GM06990 (cell line): Measurements from ENCODE around the gene TMPRSS4.

Experiments used
- DNase-seq: peaks from one replicate; pipeline ENCODE4 v3.0.0-alpha.2; 2011; ENCODE audit not compliant: insufficient read length; ENCODE audit errors: extremely low read depth
- H3K27me3 ChIP-seq: replicated peaks from 2 replicates; pipeline ENCODE4 v1.6.0; 2011; ENCODE audit warnings: low read length; ENCODE audit not compliant: control insufficient read depth, insufficient read depth
- H3K36me3 ChIP-seq: 2 replicates; pipeline ENCODE4 v1.5.1; 2011; ENCODE audit warnings: low read length; ENCODE audit not compliant: control insufficient read depth, insufficient read depth
- H3K4me3 ChIP-seq: replicated peaks from 2 replicates; pipeline ENCODE4 v1.5.1; 2011; ENCODE audit warnings: low read depth, mild to moderate bottlenecking, control low read depth, low read length
- TF ChIP-seq, protein P1 (sequence below): IDR thresholded peaks from 2 replicates; pipeline ENCODE4 v1.5.1; 2011; ENCODE audit warnings: low read length, control low read depth, mild to moderate bottlenecking, inconsistent platforms; ENCODE audit not compliant: insufficient read depth, poor library complexity, severe bottlenecking

The TMPRSS4 gene

DNA sequence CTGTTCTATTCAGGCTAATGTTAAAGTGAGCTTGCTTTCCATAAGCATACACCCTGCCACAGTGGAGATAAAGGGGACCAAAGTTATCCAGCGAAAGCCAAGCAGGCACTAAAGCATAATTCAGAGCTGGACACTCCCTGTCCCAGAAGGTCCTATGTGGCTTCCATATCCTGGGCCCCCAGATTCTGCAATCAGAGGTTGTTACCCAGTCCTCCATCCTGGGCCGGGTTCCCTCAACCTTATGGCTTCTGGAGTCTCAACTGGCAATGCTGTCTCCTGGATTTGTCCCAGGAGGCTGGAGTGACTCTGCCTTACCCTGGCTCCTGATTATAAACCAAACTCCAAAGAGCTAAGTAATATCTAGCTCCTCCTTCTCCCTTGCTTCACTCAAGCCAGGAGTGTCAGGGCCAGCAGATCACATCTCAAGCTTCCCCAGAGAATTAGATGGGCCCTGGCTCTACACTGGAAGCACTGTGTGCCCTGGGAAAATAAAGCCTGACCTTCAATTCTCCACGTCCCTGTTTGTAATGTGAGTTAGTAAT is 23.9 kb downstream of the TMPRSS4 start:
- DNase-seq = no peak

DNA sequence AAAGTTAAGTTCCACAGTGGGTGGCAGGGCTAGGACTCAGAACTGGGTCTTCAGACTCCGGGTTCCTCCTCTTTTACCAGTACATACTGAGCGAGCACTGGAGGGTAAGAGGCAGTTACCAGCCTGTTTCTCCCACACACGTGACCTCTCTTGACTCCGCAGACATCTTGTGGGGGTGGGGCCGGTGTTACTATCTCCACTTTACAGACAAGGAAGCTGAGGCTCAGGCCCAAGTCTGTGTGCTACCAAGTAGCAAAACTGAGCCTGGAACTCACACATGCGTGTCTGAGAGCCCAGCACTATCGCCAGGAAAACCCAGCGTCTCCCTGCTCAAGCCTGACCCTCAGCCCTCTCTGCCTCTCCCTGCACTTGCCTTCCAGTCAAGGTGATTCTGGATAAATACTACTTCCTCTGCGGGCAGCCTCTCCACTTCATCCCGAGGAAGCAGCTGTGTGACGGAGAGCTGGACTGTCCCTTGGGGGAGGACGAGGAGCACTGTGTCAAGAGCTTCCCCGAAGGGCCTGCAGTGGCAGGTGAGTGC is 25.9 kb downstream of the TMPRSS4 start:
- no peak for DNase-seq
- no peaks in the 10 kb centered on the region for H3K36me3 ChIP-seq
- TF ChIP-seq, protein P1, sequence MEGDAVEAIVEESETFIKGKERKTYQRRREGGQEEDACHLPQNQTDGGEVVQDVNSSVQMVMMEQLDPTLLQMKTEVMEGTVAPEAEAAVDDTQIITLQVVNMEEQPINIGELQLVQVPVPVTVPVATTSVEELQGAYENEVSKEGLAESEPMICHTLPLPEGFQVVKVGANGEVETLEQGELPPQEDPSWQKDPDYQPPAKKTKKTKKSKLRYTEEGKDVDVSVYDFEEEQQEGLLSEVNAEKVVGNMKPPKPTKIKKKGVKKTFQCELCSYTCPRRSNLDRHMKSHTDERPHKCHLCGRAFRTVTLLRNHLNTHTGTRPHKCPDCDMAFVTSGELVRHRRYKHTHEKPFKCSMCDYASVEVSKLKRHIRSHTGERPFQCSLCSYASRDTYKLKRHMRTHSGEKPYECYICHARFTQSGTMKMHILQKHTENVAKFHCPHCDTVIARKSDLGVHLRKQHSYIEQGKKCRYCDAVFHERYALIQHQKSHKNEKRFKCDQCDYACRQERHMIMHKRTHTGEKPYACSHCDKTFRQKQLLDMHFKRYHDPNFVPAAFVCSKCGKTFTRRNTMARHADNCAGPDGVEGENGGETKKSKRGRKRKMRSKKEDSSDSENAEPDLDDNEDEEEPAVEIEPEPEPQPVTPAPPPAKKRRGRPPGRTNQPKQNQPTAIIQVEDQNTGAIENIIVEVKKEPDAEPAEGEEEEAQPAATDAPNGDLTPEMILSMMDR = no peak
- no peaks in the 10 kb centered on the region; the same call in none of the 2 replicates for H3K27me3 ChIP-seq
- H3K4me3 ChIP-seq = no peak overlapping the region

More for the DNA sequence above, 23.9 kb downstream of the TMPRSS4 start:
- Histone ChIP-seq H3K36me3 (no peaks in the 10 kb centered on the region), H3K27me3 (no peaks in the 10 kb centered on the region; the same call in none of the 2 replicates), H3K4me3 (no peak overlapping the region)
- TF ChIP-seq, protein P1 = no peak

DNA sequence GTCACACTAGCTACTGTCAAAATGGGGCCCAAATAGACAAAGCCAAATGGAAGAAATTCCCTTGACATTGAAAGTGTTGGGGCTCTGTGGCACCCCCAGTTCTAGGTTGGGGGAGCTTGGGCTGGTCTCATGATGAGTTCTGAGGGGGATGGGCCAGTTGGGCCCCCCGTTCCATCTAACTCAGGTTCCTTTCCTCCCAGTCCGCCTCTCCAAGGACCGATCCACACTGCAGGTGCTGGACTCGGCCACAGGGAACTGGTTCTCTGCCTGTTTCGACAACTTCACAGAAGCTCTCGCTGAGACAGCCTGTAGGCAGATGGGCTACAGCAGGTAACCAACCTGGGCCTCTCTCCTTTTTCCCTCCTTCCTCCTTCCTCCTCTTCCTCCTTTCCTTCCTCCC is 27.6 kb downstream of the TMPRSS4 start:
- no peaks in the 10 kb centered on the region for H3K36me3 ChIP-seq
- no peaks in the 10 kb centered on the region; the same call in none of the 2 replicates for H3K27me3 ChIP-seq
- DNase-seq = no peak
- TF ChIP-seq, protein P1 = no peak
- no peak overlapping the region for H3K4me3 ChIP-seq

DNA sequence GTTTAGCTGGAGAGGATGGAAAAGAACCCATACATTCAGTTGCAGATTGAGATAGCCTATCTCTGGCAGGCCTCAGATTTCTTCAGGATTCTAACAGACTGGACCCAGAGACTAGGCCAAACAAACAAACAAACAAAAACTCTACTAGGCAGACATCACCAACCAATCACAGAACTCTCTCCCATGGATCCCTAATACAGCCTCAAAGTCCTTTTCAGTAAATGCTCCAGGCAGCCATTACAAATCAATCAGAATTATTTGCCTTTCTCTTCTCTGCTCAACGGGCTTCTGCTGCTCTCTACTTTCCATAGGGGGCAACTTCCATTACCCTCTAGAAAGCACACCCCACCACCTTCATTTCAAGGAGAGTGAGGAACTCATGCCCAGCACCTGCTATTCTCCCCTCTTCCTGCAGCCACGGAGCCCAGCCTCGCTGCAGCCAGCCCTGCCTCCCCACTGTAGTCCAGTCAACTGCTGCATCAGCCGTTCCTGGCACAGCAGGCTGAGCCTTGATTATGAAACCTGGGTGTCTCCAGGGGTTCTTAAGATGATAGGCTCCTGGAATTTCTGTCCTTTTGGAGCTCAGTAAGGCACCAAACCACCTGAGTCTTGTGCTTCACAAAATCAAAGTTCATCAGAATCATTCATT is 28.9 kb downstream of the TMPRSS4 start:
- Histone ChIP-seq H3K4me3 (no peak overlapping the region), H3K27me3 (no peaks in the 10 kb centered on the region; the same call in none of the 2 replicates), H3K36me3 (no peaks in the 10 kb centered on the region)
- TF ChIP-seq, protein P1 = no peak
- DNase-seq = no peak

DNA sequence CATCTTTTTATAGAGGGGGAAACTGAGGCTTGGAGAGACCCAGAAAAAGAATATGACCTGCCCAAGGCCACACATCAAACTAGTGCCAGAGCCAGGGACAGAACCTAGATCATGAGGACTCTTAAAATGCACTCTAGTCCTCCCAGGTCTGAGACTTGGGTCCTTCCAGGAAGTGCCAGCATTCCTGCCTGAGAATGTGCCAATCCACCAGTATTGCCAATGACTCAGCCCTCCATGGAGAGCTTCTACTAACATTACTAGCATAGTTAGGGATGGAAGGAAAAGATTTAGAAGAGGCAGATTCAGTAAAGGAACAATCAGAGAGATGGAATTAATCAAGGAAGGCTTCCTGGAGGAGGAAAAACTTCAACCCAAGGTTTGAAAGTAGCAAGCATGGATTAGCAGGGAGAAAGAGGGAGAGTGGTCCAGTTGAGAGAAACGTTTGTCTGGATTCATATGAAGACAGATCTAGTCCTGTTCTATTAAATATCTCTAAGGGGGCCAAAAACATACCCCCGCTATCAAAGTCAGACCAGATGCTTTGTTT is 30.0 kb downstream of the TMPRSS4 start:
- Histone ChIP-seq H3K36me3 (no peaks in the 10 kb centered on the region), H3K27me3 (no peaks in the 10 kb centered on the region; the same call in none of the 2 replicates), H3K4me3 (no peak overlapping the region)
- no peak for DNase-seq
- TF ChIP-seq, protein P1 = no peak
